HG02870 (cell line): ENCODE results near the gene KLHL42.

ENCODE experiments used
- ATAC-seq: cut with Tn5 transposase; IDR thresholded peaks from one replicate; pipeline ENCODE4 v1.9.1; 2021; ENCODE audit warnings: mild to moderate bottlenecking, moderate library complexity; ENCODE audit not compliant: unreplicated experiment

Gene KLHL42

GRCh38 chr12:27852117-27852516 lies 72.1 kb downstream of the KLHL42 start:
- no peak for ATAC-seq
